Measurements from ENCODE around the gene ASAP2.

The ASAP2 gene

DNA sequence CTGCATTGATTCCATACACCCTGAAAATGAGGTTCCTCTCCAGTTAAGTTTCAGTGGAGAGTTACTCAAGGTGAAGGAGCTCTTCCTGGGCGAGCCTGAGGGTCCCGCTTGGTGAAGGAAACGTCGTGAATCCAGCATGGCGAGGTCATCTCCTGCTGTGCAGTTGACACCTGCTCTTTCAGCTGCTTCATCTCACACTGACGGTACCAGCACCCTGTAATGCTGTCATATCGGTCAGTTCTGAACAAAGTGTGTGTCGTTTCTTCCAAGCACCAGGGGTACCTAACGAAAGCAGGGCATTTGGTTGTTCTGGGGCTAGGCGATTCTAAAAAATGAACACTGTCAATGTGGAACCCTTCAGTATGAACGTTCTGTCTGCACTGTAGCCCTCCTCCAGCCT, 164.1 kb downstream of the ASAP2 start:
- no peaks in the 10 kb centered on the region for H3K27me3 ChIP-seq (ENCODE audit: insufficient read depth, poor library complexity, severe bottlenecking)
- DNase-seq (ENCODE audit: low read depth in 1 of 2, low spot score in 1 of 2), result no peak
- H3K27ac ChIP-seq (replicated peaks), result no peak overlapping the region
- TF ChIP-seq GABPA (IDR thresholded peaks at IDR 0.05; ENCODE audit: low read depth) (no peak), SPI1 (IDR thresholded peaks at IDR 0.05; ENCODE audit: borderline replicate concordance, low read depth) (no peak), POLR2AphosphoS5 (IDR thresholded peaks at IDR 0.05; ENCODE audit: low read depth) (no peak)
- TF ChIP-seq, protein P1, sequence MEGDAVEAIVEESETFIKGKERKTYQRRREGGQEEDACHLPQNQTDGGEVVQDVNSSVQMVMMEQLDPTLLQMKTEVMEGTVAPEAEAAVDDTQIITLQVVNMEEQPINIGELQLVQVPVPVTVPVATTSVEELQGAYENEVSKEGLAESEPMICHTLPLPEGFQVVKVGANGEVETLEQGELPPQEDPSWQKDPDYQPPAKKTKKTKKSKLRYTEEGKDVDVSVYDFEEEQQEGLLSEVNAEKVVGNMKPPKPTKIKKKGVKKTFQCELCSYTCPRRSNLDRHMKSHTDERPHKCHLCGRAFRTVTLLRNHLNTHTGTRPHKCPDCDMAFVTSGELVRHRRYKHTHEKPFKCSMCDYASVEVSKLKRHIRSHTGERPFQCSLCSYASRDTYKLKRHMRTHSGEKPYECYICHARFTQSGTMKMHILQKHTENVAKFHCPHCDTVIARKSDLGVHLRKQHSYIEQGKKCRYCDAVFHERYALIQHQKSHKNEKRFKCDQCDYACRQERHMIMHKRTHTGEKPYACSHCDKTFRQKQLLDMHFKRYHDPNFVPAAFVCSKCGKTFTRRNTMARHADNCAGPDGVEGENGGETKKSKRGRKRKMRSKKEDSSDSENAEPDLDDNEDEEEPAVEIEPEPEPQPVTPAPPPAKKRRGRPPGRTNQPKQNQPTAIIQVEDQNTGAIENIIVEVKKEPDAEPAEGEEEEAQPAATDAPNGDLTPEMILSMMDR (IDR thresholded peaks at IDR 0.05; ENCODE audit: insufficient read depth, low read length), result no peak
- TF ChIP-seq, protein P2, sequence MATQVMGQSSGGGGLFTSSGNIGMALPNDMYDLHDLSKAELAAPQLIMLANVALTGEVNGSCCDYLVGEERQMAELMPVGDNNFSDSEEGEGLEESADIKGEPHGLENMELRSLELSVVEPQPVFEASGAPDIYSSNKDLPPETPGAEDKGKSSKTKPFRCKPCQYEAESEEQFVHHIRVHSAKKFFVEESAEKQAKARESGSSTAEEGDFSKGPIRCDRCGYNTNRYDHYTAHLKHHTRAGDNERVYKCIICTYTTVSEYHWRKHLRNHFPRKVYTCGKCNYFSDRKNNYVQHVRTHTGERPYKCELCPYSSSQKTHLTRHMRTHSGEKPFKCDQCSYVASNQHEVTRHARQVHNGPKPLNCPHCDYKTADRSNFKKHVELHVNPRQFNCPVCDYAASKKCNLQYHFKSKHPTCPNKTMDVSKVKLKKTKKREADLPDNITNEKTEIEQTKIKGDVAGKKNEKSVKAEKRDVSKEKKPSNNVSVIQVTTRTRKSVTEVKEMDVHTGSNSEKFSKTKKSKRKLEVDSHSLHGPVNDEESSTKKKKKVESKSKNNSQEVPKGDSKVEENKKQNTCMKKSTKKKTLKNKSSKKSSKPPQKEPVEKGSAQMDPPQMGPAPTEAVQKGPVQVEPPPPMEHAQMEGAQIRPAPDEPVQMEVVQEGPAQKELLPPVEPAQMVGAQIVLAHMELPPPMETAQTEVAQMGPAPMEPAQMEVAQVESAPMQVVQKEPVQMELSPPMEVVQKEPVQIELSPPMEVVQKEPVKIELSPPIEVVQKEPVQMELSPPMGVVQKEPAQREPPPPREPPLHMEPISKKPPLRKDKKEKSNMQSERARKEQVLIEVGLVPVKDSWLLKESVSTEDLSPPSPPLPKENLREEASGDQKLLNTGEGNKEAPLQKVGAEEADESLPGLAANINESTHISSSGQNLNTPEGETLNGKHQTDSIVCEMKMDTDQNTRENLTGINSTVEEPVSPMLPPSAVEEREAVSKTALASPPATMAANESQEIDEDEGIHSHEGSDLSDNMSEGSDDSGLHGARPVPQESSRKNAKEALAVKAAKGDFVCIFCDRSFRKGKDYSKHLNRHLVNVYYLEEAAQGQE (IDR thresholded peaks at IDR 0.05; ENCODE audit: insufficient replicate concordance, low read depth), result no peak
- no peak overlapping the region for H3K4me3 ChIP-seq (replicated peaks; ENCODE audit: insufficient read depth, low read length)

DNA sequence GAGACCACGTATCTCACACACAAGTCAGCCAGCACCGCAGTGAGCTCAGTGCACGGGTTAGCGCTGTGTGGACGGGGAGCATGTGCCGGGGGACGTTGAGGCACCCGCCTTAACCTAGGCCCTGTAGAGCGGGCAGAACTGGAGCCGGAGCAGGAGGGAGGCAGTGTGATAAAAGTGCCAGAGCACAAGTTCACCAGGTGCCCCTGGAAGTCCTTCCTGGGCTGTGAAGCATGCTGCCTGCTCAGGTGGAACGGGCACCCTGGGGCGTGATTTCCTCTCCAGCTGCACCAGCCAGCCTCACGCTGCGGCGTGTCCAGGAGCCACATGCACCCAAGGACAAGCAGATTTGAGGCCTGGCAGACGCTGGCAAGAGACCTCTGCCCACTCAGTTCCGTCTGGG, 166.4 kb downstream of the ASAP2 start:
- Histone ChIP-seq H3K4me3 (replicated peaks; ENCODE audit: insufficient read depth, low read length) (no peak overlapping the region), H3K27me3 (ENCODE audit: insufficient read depth, poor library complexity, severe bottlenecking) (peaks cover 3% of the 10 kb centered on the region), H3K27ac (replicated peaks) (no peak overlapping the region)
- no peak for DNase-seq (ENCODE audit: low read depth in 1 of 2, low spot score in 1 of 2)
- TF ChIP-seq, protein P1 (IDR thresholded peaks at IDR 0.05; ENCODE audit: insufficient read depth, low read length), result no peak
- TF ChIP-seq, protein P2 (IDR thresholded peaks at IDR 0.05; ENCODE audit: insufficient replicate concordance, low read depth), result no peak
- TF ChIP-seq SPI1 (IDR thresholded peaks at IDR 0.05; ENCODE audit: borderline replicate concordance, low read depth), result no peak
- no peak for TF ChIP-seq GABPA (IDR thresholded peaks at IDR 0.05; ENCODE audit: low read depth)
- TF ChIP-seq POLR2AphosphoS5 (IDR thresholded peaks at IDR 0.05; ENCODE audit: low read depth), result no peak

DNA sequence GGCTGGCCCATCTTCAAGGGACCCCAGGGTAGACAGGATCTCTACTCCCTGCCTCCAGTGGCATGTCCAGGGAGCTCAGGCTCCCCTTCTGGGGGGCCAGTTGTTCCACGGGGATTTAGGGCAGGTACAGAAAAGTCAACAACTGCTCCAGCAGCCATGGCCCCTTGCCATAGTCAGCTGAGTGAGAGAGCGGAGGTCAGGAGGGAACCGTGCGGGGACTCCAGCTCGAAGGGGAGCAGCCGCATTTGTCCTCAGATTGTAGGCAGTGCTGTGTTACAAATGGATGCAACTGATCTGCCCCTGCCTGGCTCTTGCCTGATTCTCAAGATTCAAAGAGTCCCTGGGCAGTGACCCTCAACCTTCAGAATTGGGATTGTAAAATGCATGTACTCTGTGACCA, 166.9 kb downstream of the ASAP2 start:
- H3K4me3 ChIP-seq (replicated peaks; ENCODE audit: insufficient read depth, low read length), result no peak overlapping the region
- H3K27ac ChIP-seq (replicated peaks), result no peak overlapping the region
- TF ChIP-seq SPI1 (IDR thresholded peaks at IDR 0.05; ENCODE audit: borderline replicate concordance, low read depth) (no peak), POLR2AphosphoS5 (IDR thresholded peaks at IDR 0.05; ENCODE audit: low read depth) (no peak), GABPA (IDR thresholded peaks at IDR 0.05; ENCODE audit: low read depth) (no peak)
- TF ChIP-seq, protein P2 (IDR thresholded peaks at IDR 0.05; ENCODE audit: insufficient replicate concordance, low read depth), result no peak
- TF ChIP-seq, protein P1 (IDR thresholded peaks at IDR 0.05; ENCODE audit: insufficient read depth, low read length), result no peak
- peaks cover 3% of the 10 kb centered on the region for H3K27me3 ChIP-seq (ENCODE audit: insufficient read depth, poor library complexity, severe bottlenecking)
- DNase-seq (ENCODE audit: low read depth in 1 of 2, low spot score in 1 of 2), result no peak
